ENCODE results near the gene CACNA2D3.

Gene CACNA2D3

GRCh38 chr3:54772746-54773145, 650.4 kb downstream of the CACNA2D3 start:
- DNase-seq (ENCODE audit: extremely low read depth in 1 of 2, low read depth in 1 of 2) = no peak

- DNase-seq (ENCODE audit: extremely low read depth in 1 of 2, low read depth in 1 of 2) = no peak
Observed at GRCh38 chr3:54773271-54773670, 650.9 kb downstream of the CACNA2D3 start.

GRCh38 chr3:54776601-54777000, 654.2 kb downstream of the CACNA2D3 start:
- no peak for DNase-seq (ENCODE audit: extremely low read depth in 1 of 2, low read depth in 1 of 2)

GRCh38 chr3:54777141-54777540, 654.8 kb downstream of the CACNA2D3 start:
- DNase-seq (ENCODE audit: extremely low read depth in 1 of 2, low read depth in 1 of 2) = no peak

- DNase-seq (ENCODE audit: extremely low read depth in 1 of 2, low read depth in 1 of 2) = no peak
Observed at GRCh38 chr3:54780336-54780735, 658.0 kb downstream of the CACNA2D3 start.

- no peak for DNase-seq (ENCODE audit: extremely low read depth in 1 of 2, low read depth in 1 of 2)
Observed at GRCh38 chr3:54781728-54782127, 659.4 kb downstream of the CACNA2D3 start.

- no peak for DNase-seq (ENCODE audit: extremely low read depth in 1 of 2, low read depth in 1 of 2)
Observed at GRCh38 chr3:54783611-54784010, 661.3 kb downstream of the CACNA2D3 start.

GRCh38 chr3:54784021-54784420, 661.7 kb downstream of the CACNA2D3 start:
- no peak for DNase-seq (ENCODE audit: extremely low read depth in 1 of 2, low read depth in 1 of 2)

GRCh38 chr3:54785976-54786375, 663.6 kb downstream of the CACNA2D3 start:
- DNase-seq (ENCODE audit: extremely low read depth in 1 of 2, low read depth in 1 of 2) = no peak

- DNase-seq (ENCODE audit: extremely low read depth in 1 of 2, low read depth in 1 of 2) = no peak
Observed at GRCh38 chr3:54790051-54790450, 667.7 kb downstream of the CACNA2D3 start.

- no peak for DNase-seq (ENCODE audit: extremely low read depth in 1 of 2, low read depth in 1 of 2)
Observed at GRCh38 chr3:54791501-54792156, 669.3 kb downstream of the CACNA2D3 start.

- no peak for DNase-seq (ENCODE audit: extremely low read depth in 1 of 2, low read depth in 1 of 2)
Observed at GRCh38 chr3:54792584-54792983, 670.2 kb downstream of the CACNA2D3 start.

GRCh38 chr3:54793171-54793570, 670.8 kb downstream of the CACNA2D3 start:
- no peak for DNase-seq (ENCODE audit: extremely low read depth in 1 of 2, low read depth in 1 of 2)

GRCh38 chr3:54797111-54797510, 674.8 kb downstream of the CACNA2D3 start:
- no peak for DNase-seq (ENCODE audit: extremely low read depth in 1 of 2, low read depth in 1 of 2)

GRCh38 chr3:54800478-54800877, 678.1 kb downstream of the CACNA2D3 start:
- DNase-seq (ENCODE audit: extremely low read depth in 1 of 2, low read depth in 1 of 2) = no peak

- DNase-seq (ENCODE audit: extremely low read depth in 1 of 2, low read depth in 1 of 2) = no peak
Observed at GRCh38 chr3:54801977-54802376, 679.6 kb downstream of the CACNA2D3 start.

GRCh38 chr3:54810401-54810800, 688.0 kb downstream of the CACNA2D3 start:
- no peak for DNase-seq (ENCODE audit: extremely low read depth in 1 of 2, low read depth in 1 of 2)

GRCh38 chr3:54814224-54814623, 691.9 kb downstream of the CACNA2D3 start:
- no peak for DNase-seq (ENCODE audit: extremely low read depth in 1 of 2, low read depth in 1 of 2)

GRCh38 chr3:54817628-54818027, 695.3 kb downstream of the CACNA2D3 start:
- DNase-seq (ENCODE audit: extremely low read depth in 1 of 2, low read depth in 1 of 2) = no peak

GRCh38 chr3:54818486-54818885, 696.1 kb downstream of the CACNA2D3 start:
- no peak for DNase-seq (ENCODE audit: extremely low read depth in 1 of 2, low read depth in 1 of 2)

- no peak for DNase-seq (ENCODE audit: extremely low read depth in 1 of 2, low read depth in 1 of 2)
Observed at GRCh38 chr3:54818942-54819341, 696.6 kb downstream of the CACNA2D3 start.

- no peak for DNase-seq (ENCODE audit: extremely low read depth in 1 of 2, low read depth in 1 of 2)
Observed at GRCh38 chr3:54819946-54820345, 697.6 kb downstream of the CACNA2D3 start.

- DNase-seq (ENCODE audit: extremely low read depth in 1 of 2, low read depth in 1 of 2) = no peak
Observed at GRCh38 chr3:54822206-54822605, 699.9 kb downstream of the CACNA2D3 start.
